Inflammatory macrophage (primary cell): ENCODE results near the gene LMBR1.
"Not testable (repeated sequence)": the region's sequence is repeated elsewhere in the genome, so short reads cannot be mapped to it uniquely, and the experiment has no call there.

Source experiments
- DNase-seq, 2 donors: peaks; one replicate each; pipeline ENCODE4 v3.0.0-alpha.2; 2020 to 2022

Gene LMBR1

DNA sequence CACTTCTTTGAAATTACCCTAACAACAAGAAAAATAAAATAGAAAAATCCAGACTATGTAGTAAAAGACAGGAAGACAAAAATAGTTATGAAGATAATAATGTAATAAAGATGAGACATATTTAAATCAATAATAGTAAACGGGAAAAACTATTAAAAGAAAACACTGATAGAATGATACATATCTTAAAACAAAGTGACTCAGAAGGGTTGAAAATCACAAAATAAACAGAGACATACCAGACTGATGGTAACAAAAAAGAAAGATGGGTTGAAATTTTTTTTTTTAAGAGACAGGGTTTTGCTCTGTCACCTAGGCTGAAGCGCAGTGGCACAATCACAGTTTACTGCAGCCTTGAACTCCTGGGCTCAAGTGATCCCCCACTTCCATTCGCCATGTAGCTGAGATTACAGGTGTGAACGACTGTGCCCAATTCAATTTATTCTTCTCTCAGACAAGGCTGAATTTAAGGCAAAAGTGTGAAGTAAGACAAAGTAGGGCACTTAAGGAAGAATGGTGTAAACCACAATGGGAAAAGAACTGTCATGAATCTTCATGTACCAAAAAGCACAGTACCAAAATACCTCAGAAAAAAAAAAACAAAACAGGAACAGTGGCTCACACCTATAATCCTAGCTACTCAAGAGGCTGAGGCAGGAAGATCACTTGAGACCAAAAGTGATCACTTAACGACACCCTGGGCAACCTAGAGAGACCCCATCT is 47.4 kb downstream of the LMBR1 start:
- DNase-seq, result no peak

DNA sequence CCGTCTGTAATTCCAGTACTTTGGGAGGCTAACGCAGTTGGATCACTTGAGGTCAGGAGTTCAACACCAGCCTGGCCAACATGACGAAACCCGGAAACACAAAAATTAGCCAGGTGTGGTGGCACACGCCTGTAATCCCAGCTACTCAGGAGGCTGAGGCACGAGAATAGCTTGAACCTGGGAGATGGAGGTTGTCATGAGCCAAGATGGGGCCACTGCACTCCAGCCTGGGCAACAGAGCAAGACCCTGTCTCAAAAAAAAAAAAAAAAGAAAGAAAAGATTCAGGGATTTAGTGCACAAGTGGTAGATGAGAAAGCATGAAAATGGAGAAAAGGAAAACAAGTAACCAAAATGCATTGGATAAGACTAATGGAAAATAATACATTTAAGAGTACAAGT is 49.4 kb downstream of the LMBR1 start:
- not testable (repeated sequence) for DNase-seq

DNA sequence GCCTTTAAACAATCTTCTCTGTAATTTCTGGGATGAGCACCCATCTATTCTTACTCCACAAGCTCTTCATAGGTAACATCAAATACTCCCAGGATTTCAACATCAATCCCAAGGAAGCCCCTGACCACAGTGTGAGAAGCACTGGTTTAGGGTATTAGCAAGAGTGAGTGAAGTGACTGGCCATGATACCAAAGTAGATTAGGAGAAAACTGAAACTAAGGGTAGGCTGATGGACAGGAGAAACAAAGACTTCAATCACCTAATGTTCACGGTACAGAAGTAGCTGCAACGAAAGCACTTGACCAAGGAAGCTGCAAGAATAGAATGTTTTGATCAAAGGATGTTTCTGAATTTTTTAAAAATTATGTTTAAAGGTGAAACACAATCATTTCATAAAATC is 49.8 kb downstream of the LMBR1 start:
- no peak for DNase-seq

DNA sequence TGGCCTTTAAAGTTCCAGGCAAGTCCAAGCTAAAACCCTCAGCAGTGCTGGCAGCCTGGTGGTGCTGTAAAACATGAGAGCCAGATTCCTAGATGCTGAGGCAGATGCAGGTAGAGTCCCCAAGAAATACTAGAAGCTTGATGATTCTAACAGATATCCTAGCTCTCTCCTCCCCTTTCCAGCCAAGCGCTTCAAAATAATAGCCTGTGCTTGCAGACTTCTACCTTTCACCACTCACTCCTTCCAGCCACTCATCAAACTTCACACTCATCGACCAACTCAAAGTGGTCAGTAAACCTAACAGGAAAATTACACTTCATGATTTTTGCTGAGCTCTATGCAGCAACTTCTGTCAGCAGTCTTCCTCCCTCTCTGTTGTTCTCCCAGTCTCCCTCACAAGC is 50.2 kb downstream of the LMBR1 start:
- no peak for DNase-seq

DNA sequence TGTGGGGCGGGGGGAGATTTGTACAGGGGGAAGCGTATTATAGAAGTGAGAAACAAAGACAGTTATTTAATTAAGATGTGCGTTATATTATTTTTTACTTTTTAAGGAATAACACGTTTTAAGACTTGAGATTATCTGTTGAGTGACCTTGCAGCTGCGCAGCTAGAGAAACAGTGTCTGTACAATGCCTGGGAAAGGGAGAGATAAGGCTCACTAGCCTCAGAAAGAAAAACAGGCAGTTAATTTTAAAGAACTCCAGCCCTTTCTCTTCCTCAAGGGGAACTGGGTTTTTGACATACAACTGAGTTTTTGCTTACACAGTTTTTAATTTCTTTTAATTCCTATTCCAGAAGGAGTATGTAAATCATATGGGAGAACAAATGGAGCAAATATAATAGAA is 50.7 kb downstream of the LMBR1 start:
- DNase-seq, result no peak

DNA sequence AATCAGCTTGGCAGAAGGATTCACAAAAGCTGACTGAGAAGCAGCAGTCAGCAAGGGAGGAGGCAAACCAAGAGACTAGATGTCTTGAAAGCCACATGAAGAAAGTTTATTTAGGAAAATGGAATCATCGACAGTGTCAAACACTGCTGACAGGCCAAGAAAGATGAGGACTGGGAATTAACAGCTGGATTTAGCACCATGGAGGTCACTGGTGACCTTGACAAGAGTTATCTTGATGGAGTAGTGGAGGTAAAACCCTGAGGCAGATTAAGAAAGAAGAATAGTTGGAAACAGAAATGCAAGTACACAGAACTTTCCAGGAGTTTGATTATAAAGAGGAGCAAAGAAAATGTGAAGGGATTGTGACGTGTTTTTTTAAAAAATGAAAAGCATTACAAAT is 51.5 kb downstream of the LMBR1 start:
- no peak for DNase-seq

DNA sequence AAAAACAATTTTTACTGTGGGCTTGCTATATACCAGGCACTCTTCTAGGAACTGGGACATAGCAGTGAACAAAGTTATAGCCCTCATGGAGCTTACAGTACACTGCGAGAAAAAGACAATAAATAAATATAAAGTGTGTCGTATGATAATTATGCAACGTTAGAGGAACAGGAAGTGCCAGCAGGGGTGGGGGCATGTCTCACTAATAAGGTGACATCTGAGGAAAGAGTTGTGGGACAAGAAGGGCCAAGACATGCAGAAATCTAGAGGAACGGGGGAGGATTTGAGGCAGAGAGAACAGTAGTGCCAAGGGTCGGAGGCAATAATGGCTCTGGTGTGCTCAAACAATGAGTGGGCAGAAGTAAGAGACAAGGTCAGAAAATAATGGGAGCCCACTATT is 52.8 kb downstream of the LMBR1 start:
- DNase-seq, result peak; percentile 6 to 21

DNA sequence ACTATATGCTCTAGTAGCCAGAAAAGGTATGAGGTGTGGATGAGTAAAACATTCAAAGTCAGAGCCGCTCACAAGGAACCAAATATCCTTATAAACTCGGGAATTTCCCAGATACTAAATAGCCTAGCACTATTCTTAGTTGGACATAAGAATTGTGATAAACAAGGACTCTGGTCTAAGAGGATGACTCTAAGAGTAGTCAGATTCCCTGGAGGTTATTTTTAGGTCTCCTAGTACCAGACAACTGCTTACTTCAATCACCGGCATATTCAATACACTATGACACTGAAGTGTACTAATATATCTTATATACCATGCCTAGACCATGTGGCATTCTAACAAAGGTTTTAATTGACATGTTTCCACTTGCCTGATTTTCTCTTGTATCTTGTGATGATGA is 56.5 kb downstream of the LMBR1 start:
- no peak for DNase-seq

DNA sequence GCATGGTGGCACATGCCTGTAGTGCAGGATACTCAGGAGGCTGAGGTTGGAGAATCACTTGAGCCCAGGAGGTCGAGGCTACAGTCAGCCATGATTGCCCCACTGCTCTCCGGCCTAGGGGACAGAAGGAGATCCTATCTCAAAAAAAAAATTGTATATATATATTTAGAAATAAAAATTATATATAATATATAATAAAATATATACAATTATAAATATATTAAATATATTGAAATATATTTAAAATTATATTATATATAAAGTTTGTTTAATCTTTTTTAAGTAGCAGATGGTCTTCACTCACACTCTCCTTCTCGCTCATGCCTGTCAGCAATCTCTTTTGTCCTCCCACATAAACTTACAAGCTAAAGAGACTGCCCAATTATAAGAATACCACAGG is 58.5 kb downstream of the LMBR1 start:
- DNase-seq, result no peak

DNA sequence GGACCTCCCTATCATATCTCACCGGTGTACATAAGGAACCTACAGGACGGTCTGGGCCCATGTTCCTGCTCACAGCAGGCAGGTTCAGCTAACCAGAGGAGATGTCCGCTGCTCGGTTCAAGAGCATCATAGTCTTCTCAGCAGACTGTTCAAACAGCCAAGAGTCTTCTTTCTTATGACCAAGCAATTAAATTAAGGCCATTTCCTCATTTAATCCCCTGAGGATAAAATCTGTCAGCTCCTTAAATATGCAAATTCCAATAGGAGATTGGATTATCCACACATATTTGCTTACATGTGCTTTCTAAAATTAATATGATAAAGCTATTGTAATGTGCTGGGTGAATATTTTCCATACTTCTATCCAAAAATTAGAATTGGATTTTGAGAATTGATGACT is 59.7 kb downstream of the LMBR1 start:
- DNase-seq, result no peak

DNA sequence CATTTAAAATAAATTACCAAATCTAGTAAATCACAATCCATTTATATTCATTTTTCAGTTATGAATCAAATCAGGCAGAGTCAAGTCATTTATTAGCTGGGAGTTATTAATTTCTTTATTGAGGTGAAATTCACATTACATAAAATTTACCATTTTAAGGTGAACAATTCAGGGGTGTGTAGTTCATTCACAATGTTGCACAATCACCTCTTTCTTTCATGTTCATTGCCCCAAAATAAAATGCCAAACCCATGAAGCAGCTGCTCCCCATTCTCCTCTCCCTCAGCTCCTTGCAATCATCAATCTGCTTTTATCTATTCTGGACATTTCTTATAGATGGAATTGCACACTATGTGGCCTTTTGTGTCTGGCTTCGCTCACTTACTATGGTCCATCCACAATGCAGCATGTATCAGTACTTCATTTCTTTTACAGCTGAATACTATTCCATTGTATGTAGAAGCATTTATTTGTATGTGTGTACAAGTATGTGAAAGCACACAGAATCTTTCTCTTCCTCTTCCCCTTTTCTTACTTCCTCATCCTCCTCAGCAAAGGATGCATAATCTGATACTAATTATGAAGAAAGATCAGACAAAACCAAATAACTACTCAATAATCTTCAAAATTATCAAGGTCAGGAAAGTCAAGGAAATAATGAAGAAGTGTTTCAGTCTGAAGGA is 60.6 kb downstream of the LMBR1 start:
- DNase-seq, result peak; percentile 29 to 58

DNA sequence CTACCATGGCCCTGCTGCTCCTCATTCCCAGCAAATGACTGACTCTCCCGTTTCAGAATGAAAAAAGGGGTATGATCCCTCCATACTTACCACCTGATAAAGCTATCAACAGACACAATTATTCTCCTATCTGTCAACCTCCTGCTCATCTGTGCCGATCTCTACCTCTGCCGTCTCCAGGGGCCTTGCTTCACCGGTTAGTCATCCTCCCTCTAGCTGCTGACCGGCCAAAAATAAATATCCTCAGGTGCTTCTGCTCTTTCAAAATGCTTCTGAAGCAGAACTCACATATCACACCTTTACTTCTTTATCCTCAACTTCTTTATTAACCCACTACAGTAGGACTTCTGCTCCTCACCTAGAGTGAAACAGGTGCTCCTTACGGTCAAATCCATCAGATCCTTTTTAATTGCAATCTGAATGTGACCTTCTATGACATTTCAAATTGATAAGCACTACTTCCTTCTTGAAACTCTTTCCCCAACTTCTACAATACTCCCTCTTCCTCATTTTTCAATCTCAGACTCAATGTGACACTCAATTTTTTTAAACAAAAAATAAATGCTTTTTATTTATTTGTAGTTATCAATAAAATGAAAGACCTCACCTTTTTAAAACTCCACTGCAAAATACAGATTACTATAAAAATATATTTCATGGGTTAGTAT is 63.2 kb downstream of the LMBR1 start:
- DNase-seq, result peak in 1 of 2 donors; percentile 21

DNA sequence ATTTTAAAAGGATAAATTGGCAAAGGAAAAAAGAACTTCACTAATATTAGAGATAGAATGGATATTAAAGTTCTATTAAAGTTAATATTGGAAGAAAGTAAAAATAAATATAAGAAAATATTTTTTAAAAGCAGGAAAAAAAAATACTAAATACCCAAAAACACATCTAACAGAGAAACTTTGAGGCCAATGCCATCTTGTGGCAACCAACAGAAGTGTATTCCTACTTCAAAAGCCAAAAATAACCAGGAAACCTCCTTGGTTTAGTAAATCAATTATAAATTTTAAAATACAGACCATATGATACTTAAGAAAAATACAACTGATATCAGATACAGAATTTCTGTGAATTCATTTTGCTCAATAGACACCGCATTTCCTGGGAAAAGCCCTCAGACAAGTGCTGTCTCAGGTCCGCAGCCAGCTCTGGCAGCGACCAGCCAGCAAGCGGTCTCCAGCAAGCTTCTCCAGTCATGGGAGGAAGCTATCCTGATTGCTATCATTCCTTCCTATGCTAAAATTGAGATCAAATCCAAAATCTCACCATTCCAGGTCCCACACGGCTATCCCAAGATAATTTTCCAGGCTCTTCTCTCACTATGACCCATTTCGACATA is 65.3 kb downstream of the LMBR1 start:
- DNase-seq, result peak in 1 of 2 donors; percentile 9

DNA sequence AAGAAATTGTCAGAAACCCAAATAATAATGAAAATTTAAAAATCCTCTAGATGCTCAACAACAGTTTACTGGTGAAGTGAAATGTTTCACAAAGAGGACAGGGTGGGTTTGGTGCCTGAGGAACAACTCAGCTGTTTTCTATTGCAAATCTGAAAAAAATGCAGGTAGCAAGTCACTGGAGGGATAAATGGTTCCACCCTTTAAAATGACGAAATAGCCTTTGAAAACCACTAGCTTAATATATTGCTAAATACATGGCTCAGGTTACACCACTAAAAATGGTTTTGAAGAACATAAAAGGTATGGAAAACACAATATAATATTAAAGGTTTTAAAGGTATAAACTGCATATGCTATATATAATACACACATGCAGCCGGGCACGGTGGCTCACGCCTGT is 69.5 kb downstream of the LMBR1 start:
- peak in 1 of 2 donors; percentile 26 for DNase-seq

DNA sequence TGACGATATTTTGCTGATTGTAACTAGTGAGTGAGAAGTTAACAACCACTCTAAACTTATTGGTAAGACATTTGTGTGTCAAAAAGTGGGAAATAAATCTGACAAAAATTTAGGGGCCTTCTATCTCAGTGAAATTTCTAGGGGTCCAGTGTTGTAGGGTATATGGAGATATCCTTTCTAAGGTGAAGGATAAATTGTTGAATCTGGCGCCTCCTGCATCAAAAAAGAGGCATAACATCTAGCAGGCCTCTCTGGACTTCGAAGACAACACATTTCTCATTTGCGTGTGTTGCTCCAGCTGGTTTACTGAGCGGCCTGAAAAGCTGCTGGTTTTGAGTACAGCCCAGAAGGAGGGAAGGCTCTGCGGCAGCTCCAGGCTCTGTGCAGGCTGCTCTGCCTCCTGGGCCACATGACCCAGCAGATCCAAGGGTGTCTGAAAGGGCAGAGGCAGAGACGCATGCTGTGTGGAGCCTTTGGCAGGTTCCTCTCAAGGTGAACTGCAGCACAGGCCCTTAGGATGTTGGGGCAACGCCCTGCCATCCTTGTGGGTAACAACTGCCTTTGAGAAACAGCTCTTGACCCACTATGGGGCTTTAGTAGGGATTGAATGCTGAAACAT is 72.4 kb downstream of the LMBR1 start:
- no peak for DNase-seq

DNA sequence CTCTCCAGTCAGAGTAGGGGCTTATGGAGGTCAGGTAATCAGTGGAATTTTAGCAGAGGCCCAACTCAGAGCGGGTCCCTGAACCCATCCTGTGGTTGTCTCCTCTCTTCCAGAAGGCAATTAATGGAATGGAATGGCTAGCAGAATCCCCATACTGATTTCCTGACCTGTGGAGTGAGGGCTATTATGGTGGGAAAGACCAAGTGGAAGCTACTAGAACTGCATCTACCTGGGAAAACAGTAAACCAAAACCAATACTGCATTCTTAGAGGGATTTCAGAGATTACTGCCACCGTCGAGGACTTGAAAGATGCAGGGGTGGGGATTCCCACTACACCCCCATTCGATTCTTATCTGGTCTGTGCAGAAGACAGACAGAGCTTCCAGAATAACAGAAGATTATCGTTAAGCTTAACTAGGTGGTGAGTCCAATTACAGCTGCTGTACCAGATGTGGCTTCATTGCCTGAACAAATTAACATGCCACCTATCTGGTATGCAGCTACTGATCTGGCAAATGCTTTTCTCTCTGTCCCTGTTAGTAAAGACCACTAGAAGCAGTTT is 73.2 kb downstream of the LMBR1 start:
- DNase-seq, result no peak

DNA sequence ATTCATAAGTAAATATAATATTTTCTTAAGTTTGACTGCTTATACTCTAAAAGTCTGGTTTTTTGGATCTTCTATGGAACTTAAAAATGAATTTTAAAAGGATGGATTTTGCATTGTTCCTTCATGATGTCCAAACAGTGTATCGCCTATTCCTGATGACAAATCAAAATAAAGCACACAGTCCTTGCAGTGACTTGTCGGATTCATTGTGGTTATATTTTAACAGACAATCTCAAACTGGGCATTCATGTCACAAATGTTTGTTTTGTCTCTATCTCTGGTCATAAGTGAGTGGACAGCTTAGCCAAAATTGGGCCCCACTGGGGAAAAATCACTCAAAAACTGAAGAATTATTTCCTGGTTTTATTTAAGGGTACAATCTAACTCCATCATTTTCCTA is 74.8 kb downstream of the LMBR1 start:
- DNase-seq, result no peak

DNA sequence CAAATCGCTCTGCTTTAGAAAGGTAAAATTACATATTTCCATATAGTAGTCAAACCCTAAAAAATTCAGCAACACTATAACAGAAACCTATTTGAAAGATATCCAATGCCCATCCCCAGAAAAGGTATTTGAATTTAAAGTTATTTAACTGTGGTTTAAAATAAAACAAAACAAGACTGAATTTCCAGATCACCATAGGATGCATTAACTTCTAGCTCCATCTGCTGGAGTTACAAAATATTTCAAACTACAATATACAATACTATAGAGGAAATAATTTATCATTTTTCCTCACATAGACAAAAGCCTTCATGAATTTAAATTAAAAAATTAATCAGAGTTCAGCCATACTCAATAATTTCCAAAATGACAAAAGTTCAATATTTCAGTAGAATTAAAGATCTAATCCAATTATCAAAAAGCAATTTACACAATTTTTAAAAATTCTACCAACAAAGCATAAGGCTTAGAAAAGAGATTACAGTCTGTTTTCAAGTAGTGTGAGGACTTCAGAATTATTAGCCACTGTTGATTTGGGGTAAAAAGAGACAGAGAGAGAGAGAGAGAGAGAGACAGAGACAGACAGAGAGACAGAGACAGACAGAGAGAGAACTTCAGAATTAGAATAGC is 75.9 kb downstream of the LMBR1 start:
- DNase-seq, result peak in 1 of 2 donors; percentile 51

DNA sequence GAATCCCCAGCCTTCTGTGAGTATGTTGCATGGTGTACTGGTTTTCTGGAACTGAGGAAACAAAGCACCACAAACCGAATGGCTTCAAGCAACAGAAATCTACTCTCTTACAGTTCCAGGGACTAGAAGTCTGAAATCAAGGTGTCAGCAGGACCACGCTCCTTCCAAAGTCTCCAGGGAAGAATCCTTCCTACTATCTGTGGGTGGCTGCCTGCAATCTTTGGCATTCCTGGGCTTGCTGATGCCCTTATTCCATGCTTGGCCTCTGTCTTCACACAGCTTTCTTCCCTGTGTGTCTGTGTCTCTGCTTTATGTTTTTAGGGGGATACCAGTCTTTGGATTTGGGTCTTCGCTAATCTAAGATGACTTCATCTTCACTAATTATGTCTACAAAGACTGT is 81.3 kb downstream of the LMBR1 start:
- DNase-seq, result no peak

DNA sequence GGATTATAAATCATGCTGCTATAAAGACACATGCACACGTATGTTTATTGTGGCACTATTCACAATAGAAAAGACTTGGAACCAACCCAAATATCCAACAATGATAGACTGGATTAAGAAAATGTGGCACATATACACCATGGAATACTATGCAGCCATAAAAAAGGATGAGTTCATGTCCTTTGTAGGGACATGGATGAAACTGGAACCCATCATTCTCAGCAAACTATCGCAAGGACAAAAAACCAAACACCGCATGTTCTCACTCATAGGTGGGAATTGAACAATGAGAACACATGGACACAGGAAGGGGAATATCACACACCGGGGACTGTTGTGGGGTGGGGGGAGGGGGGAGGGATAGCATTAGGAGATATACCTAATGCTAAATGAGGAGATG is 89.3 kb downstream of the LMBR1 start:
- DNase-seq, result not testable (repeated sequence)

DNA sequence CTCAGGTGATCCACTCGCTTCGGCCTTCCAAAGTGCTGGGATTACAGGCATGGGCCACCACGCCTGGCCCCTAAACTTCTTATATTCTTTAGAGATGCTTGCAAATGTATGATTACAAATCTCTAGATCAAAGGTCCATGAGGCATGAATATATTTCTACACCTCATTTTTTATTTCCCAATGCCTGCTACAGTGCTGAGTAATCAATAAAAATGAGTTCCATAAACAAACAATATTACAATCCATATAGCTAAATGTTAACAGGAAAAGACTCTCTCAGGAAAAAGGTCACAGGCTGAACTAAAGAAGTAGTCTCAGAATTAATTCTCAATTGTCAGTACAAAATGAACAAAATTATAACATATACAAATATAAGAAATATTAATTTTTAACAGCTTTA is 90.8 kb downstream of the LMBR1 start:
- no peak for DNase-seq

DNA sequence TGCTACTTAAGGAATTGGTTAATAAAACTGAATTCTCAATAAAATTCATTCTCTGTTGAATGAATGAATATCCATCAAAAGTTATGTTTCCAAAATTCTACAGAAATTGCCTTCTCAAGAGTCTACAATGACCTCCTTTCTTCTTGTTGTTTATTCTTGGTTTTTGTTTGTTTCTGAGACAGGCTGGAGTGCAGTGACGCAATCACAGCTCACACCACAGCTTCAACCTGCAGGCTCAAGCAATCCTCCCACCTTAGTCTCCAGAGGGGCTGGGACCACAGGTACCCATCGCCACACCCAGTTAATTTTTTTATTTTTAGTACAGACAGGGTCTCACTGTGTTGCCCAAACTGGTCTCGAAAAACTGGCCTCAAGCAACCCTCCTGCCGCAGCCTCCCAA is 97.6 kb downstream of the LMBR1 start:
- DNase-seq, result no peak
